GM12801 (cell line): Measurements from ENCODE around the gene UGT1A4.

Experiments
- TF ChIP-seq, protein P1 (sequence below): IDR thresholded peaks from one replicate; pipeline ENCODE4 v1.5.1; 2011; ENCODE audit warnings: control low read depth; ENCODE audit not compliant: insufficient read length; ENCODE audit errors: extremely low read depth

UGT1A4 gene

DNA sequence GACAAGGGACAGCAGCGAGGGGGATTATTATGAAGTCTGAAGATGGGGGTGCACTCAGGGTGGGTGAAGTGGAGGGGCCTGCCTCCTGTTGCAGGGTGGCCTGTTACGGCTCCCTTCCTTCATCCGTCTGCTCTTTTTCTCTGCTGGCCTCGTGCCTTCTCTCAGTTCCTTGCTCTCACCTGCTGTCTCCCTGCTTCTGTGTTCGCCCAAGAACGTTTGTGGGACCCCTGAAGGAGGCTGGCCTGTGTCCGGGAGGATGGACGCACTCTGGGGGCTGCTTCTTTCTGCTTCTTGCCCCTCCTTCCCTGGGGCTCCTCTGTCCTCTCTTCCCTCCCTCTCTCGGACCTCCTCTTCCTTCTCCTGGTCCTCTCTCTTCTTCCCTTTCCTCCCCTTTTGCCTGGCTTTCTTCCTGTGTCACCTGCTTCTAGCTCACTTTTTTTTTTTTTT is 73.4 kb downstream of the UGT1A4 start:
- TF ChIP-seq, protein P1, sequence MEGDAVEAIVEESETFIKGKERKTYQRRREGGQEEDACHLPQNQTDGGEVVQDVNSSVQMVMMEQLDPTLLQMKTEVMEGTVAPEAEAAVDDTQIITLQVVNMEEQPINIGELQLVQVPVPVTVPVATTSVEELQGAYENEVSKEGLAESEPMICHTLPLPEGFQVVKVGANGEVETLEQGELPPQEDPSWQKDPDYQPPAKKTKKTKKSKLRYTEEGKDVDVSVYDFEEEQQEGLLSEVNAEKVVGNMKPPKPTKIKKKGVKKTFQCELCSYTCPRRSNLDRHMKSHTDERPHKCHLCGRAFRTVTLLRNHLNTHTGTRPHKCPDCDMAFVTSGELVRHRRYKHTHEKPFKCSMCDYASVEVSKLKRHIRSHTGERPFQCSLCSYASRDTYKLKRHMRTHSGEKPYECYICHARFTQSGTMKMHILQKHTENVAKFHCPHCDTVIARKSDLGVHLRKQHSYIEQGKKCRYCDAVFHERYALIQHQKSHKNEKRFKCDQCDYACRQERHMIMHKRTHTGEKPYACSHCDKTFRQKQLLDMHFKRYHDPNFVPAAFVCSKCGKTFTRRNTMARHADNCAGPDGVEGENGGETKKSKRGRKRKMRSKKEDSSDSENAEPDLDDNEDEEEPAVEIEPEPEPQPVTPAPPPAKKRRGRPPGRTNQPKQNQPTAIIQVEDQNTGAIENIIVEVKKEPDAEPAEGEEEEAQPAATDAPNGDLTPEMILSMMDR = no peak

DNA sequence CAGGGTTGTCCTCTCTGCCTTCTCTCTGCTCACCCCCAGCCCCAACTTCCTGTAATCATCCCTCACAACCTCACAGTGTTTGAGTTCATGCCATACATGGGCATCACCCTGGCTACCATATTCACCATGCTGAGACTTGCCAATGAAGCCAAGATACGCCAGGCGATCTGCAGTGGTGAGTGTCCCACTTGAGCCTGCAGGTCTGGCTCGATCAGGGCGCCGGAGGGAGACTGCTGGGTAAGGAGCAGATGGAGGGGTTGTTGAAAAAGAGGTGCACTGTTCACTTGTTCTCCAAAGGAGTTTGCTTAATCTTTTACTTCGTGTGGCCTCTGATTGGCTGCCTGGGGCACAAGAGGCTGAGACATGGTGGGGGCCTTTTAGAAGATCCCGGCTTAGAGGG is 74.2 kb downstream of the UGT1A4 start:
- TF ChIP-seq, protein P1 = no peak

DNA sequence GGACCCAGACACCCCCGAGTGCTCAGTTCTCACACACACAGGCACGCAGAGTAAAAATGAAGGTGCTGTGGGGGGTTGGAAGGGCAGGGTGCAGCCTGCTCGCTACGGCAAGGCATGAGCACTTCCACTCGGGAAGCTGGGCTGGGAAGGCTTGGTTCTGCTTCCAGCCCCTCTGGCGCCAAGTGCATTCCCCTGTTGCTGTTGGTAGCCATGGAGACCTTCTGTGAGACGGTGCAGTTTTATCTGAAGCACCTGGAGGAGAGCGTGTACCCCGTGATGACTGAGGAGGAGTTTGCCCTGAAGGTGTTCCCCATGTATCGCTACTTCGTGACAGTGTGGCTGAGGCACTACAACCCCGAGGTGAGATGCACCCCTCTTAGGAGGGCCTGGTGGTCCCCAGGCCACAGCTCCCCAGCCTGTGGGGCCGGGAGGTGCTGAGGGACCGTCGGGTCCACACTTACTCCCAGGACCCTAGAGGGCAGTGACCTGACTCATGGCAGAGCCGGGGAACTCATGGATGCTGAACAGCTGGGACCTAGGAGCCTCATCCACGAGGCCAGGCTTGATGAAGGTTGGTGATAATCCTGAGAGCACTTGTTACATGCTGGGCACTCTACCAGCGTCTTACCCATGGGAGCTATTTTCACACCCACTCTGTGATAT is 75.1 kb downstream of the UGT1A4 start:
- TF ChIP-seq, protein P1 = no peak

DNA sequence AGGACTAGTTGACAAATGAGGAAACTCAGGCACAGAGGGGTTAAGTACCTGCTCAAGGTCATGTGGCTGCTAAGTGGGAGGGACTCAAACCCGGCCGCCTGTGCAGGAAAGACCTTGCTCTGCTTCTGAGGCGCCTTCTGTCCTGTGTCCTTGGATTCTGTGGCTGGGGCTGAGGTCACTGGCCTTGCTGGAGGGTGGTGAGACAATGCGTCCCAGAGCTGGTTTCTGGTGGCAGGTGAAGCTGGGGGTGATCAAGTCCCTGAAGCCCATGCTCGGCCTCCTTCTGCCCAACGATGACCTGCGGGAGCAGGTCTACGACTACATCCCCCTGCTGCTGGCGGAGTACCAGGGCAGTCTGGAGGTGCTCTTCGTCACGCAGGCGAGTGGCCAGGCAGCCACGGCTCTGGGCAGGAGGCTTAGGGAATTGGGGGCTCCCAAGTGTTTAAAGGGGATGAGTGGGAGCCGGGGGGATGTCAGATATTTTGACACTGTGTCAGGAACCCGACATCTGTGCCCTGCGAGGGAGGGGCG is 75.7 kb downstream of the UGT1A4 start:
- TF ChIP-seq, protein P1 = no peak

DNA sequence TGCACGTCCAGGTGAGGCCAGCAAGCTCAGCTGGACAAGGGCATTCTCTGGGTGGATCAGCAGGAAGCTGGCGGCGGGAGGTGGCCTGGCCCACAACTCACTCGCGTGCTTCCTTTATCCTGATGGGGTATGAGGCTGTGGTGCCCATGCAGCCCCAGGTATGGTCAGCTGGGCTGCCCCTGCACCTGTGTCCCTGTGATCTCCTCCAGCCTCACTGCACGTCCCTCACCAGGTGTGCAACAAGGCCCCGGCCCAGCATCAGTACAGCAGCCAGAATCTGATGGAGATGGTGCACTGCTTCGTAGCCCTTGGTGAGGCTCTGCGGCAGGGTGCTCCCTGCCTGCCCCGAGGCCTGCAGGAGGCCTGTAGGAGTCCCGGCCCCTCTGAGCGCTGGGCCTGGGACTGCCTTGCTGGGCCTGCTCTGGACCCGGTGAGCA is 77.2 kb downstream of the UGT1A4 start:
- TF ChIP-seq, protein P1 = no peak

DNA sequence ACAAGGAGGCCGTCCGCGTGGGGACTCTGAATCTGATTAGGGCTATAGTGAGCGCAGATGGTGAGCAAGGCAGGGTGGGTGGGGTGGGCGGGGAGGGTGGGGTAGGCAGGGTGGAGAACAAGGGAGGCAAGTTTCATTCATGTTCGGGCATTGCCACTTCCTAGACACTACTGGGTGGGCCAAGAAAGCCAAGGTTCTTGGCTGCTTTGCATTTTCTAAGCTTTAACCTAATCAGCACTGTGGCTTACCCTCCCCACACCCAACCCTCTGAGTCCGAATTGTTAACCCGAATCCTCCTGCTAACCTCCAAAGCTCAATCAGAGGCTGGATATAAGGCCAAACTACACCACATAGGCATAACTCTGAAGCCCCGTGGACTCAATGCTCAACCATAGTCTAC is 77.7 kb downstream of the UGT1A4 start:
- TF ChIP-seq, protein P1 = no peak

DNA sequence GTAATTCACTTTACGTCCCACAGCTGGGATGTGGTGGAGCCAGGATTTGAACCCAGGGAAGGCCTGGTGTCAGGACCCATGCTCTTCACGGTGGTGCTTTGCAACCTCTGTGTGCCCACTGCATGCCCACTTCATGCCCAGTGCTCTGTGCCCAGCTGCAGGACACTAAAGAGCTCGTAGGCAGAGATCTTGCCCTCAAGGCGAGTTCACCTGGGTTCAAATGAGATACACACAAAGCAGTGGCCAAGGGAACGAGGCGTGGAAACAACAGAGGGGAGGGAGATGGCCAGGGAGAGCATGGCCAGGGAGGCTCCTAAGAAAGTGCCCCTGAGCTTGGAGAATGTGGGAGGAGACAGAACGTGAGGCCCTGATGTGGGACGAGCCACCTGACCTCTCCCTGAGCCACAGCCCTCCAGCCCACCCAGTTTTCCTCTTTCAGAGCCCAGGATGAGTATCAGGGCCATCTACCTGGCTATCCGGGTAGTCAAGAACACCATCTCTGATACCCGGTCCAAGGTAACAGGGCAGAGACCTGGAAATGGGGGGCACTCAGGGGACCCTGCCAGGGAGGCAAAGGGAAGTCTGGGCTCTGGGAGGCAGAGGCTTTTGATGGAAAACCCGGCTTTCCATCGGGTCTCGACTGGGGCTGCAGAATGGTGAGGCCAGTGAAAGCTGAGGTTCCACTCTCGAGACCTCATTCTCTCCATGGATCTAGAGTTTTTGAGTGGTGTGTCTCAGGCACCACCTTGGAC is 80.0 kb downstream of the UGT1A4 start:
- TF ChIP-seq, protein P1 = no peak
